Head of caudate nucleus (tissue), 42 donors: ENCODE measurements around the gene TPRKB.
"Not testable (repeated sequence)": the region's sequence is repeated elsewhere in the genome, so short reads cannot be mapped to it uniquely, and the experiment has no call there.

ENCODE experiments used
- DNase-seq, 42 donors: peaks; one replicate each; pipeline versions ENCODE4 v3.0.0 to v3.0.0-alpha.2; 2020 to 2021; ENCODE audit warnings: mixed read lengths in 7 of 42
- intact Hi-C: fragments of 100-400 bp; cut with DNase I; formaldehyde crosslinking; loops from one replicate; pipeline ENCODE4 v1.15.0; 2022

Gene TPRKB

GRCh38 chr2:73702852-73703493 is 34.2 kb downstream of the TPRKB start:
- intact Hi-C loops, DNase-seq: not testable (repeated sequence)

GRCh38 chr2:73701968-73702665 is 35.0 kb downstream of the TPRKB start:
- DNase-seq, result no peak
- intact Hi-C loops, result no loop called here

GRCh38 chr2:73701448-73701765 is 35.7 kb downstream of the TPRKB start:
- DNase-seq, intact Hi-C loops: not testable (repeated sequence)

GRCh38 chr2:73700661-73701447 is 36.3 kb downstream of the TPRKB start:
- DNase-seq, result no peak
- intact Hi-C loops, result no loop called here

- intact Hi-C loops, result no loop called here
- peak in 4 of 42 donors; percentile 3 to 41 (median 10) for DNase-seq
Observed at GRCh38 chr2:73700131-73700611, 37.0 kb downstream of the TPRKB start.

- intact Hi-C loops, result no loop called here
Observed at GRCh38 chr2:73699437-73699836, 37.7 kb downstream of the TPRKB start.

GRCh38 chr2:73698101-73698500 is 39.0 kb downstream of the TPRKB start:
- no peak for DNase-seq
- intact Hi-C loops, result no loop called here

More at GRCh38 chr2:73699437-73699836, 37.7 kb downstream of the TPRKB start:
- DNase-seq, result no peak

- intact Hi-C loops, result no loop called here
- no peak for DNase-seq
Observed at GRCh38 chr2:73697606-73698005, 39.5 kb downstream of the TPRKB start.

GRCh38 chr2:73696985-73697384 is 40.2 kb downstream of the TPRKB start:
- intact Hi-C loops, DNase-seq: not testable (repeated sequence)

GRCh38 chr2:73696521-73696920 is 40.6 kb downstream of the TPRKB start:
- intact Hi-C loops, DNase-seq: not testable (repeated sequence)

GRCh38 chr2:73690372-73691088 is 46.6 kb downstream of the TPRKB start:
- peak in 15 of 42 donors; percentile 5 to 54 (median 20) for DNase-seq
- intact Hi-C loops, result not testable (repeated sequence)

- DNase-seq, intact Hi-C loops: not testable (repeated sequence)
Observed at GRCh38 chr2:73688494-73688893, 48.7 kb downstream of the TPRKB start.

GRCh38 chr2:73685764-73686438 is 51.2 kb downstream of the TPRKB start:
- DNase-seq, result no peak
- intact Hi-C loops, result no loop called here

- DNase-seq, intact Hi-C loops: not testable (repeated sequence)
Observed at GRCh38 chr2:73684905-73685304, 52.2 kb downstream of the TPRKB start.

- intact Hi-C loops, DNase-seq: not testable (repeated sequence)
Observed at GRCh38 chr2:73684325-73684724, 52.8 kb downstream of the TPRKB start.

- peak in 13 of 42 donors; percentile 14 to 50 (median 25) for DNase-seq
- intact Hi-C loops, result not testable (repeated sequence)
Observed at GRCh38 chr2:73679951-73680571, 57.1 kb downstream of the TPRKB start.
